Gastrocnemius medialis (tissue), 4 donors: ENCODE data around the gene TOPORS. TPM values are rescaled to one million over a fixed set of nuclear protein-coding genes. Genes with fewer than 3 reads are reported as not detected.

Experiments
- ATAC-seq, 2 donors: fragments of 150-250 bp; one replicate each; pipeline ENCODE4 v1.9.1; 2016
- DNase-seq, 2 donors: peaks; one replicate each; pipeline ENCODE4 v3.0.0-alpha.2; 2019
- H3K27ac ChIP-seq, 4 donors: fragments of 200-600 bp; sonication (generic); 1 replicate in 1 of 4; 2 replicates in 3 of 4; pipeline ENCODE4 v1.5.1; 2016 to 2018; ENCODE audit warnings: mild to moderate bottlenecking in 2 of 4, moderate library complexity in 1 of 4
- H3K27me3 ChIP-seq, 3 donors: fragments of 200-600 bp; sonication (generic) in 2 of 3; 1 replicate in 1 of 3; 2 replicates in 2 of 3; pipeline versions ENCODE4 v1.5.1 to v1.6.0; 2016 to 2019; ENCODE audit warnings: mild to moderate bottlenecking in 1 of 3, moderate library complexity in 1 of 3
- H3K36me3 ChIP-seq, 2 donors: fragments of 200-600 bp; sonication (generic) in 1 of 2; one replicate each; pipeline ENCODE4 v1.5.1; 2017 to 2018
- H3K4me1 ChIP-seq, 2 donors: fragments of 200-600 bp; sonication (generic) in 1 of 2; one replicate each; pipeline ENCODE4 v1.5.1; 2016 to 2017; ENCODE audit warnings: mild to moderate bottlenecking in 2 of 2
- H3K4me3 ChIP-seq, 4 donors: fragments of 200-600 bp; sonication (generic) in 3 of 4; 1 replicate in 1 of 4; 2 replicates in 3 of 4; pipeline ENCODE4 v1.5.1; 2016 to 2019; ENCODE audit warnings: mild to moderate bottlenecking in 2 of 4
- H3K9me3 ChIP-seq, 3 donors: fragments of 200-600 bp; sonication (generic) in 2 of 3; 1 replicate in 1 of 3; 2 replicates in 2 of 3; pipeline ENCODE4 v1.5.1; 2016 to 2019
- POLR2A ChIP-seq, 2 donors: fragments of 450-650 bp; IDR thresholded peaks; one replicate each; pipeline ENCODE4 v1.6.1; 2017; ENCODE audit warnings: antibody characterized with exemption in 2 of 2, mild to moderate bottlenecking in 2 of 2, moderate library complexity in 2 of 2
- in situ Hi-C, 4 donors: fragments of 200-750 bp; cut with MboI; loops; one replicate each; pipeline versions ENCODE4 v1.15.0 to v1.8.0; 2017; ENCODE audit warnings: low sequenced_read_pairs in 4 of 4
- intact Hi-C: fragments of 100-400 bp; cut with DNase I; formaldehyde crosslinking; loops from one replicate; pipeline ENCODE4 v1.15.1; 2023; ENCODE audit warnings: low total_unique reads
- total RNA-seq, 4 donors: library from RNA; depleted of rRNA; stranded (reverse); fragments of >200 nt; gene quantifications; one replicate each; pipeline versions ENCODE4 v1.1.0 to v1.2.3, GENCODE V29; 2016
- TF ChIP-seq, protein P1 (sequence below), 5 experiments: fragments of 450-650 bp in 3 of 5; fragments of 200-600 bp in 2 of 5; sonication (generic) in 2 of 5; IDR thresholded peaks in 4 of 5; conservative IDR thresholded peaks in 1 of 5; 1 replicate in 4 of 5; 2 replicates in 1 of 5; pipeline ENCODE4 v1.5.1; 2016 to 2019; ENCODE audit warnings: antibody characterized with exemption in 5 of 5, mild to moderate bottlenecking in 3 of 5, moderate library complexity in 3 of 5

TOPORS gene
- total RNA-seq, 4 donors from 2014 or later, result 7.7 to 15.2 (median 14.5) TPM

DNA sequence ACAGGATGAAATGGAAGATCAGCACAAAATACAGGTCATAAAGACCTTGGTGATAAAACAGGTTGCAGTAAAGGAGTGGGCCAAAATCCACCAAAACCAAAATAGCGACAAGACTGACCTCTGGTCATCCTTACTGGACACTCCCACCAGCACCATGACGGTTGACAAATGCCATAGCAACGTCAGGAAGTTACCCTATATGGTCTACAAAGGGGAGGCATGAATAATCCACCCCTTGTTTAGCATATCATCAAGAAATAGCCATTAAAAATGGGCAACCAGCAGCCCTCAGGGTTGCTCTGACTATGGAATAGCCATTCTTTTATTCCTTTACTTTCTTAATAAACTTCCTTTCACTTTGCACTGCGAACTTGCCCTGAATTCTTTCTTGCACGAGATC is 26.6 kb upstream of the TOPORS start:
- no peak overlapping the region for H3K27ac ChIP-seq
- in situ Hi-C loops, result loop anchor here (5.0 kb wide), 2 partner anchors 197 to 207 kb away; partner anchors contain the start of gene ACO1 (in 3 of the 4)
- TF ChIP-seq, protein P1, sequence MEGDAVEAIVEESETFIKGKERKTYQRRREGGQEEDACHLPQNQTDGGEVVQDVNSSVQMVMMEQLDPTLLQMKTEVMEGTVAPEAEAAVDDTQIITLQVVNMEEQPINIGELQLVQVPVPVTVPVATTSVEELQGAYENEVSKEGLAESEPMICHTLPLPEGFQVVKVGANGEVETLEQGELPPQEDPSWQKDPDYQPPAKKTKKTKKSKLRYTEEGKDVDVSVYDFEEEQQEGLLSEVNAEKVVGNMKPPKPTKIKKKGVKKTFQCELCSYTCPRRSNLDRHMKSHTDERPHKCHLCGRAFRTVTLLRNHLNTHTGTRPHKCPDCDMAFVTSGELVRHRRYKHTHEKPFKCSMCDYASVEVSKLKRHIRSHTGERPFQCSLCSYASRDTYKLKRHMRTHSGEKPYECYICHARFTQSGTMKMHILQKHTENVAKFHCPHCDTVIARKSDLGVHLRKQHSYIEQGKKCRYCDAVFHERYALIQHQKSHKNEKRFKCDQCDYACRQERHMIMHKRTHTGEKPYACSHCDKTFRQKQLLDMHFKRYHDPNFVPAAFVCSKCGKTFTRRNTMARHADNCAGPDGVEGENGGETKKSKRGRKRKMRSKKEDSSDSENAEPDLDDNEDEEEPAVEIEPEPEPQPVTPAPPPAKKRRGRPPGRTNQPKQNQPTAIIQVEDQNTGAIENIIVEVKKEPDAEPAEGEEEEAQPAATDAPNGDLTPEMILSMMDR (IDR thresholded peaks at IDR 0.05 in 4 of 5, conservative IDR thresholded peaks at IDR 0.05 in 1 of 5), result no peak
- TF ChIP-seq POLR2A (IDR thresholded peaks at IDR 0.05), result no peak
- H3K9me3 ChIP-seq, result no peaks in the 10 kb centered on the region
- no peaks in the 10 kb centered on the region for H3K36me3 ChIP-seq
- intact Hi-C loops, result loop anchor here (1.0 kb wide), 1 partner anchor 200 kb away; no protein-coding TSS in a partner anchor
- peak overlapping the region in 1 of 4 donors; percentile 4 for H3K4me3 ChIP-seq
- no peaks in the 10 kb centered on the region for H3K4me1 ChIP-seq
- no peaks in the 10 kb centered on the region for H3K27me3 ChIP-seq
- no peak for DNase-seq
- no peak for ATAC-seq

DNA sequence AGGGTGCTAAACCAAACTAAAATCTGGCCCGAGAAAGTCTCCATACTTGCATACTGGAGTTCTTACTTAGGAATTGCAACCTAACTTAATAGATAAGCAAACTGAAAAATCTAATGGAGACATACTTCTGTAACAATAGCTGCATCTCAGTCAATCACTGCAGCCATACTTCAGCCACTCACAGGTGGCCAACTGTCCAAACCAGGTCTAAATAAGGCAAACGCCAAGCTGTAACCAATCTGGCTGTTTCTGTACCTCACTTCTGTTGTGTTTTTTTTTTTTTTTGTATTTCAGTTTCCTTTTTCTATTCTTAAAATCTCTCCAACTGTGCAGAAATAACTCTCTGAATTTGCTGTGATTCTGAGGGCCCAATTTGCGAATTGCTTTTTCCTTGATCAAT is 24.9 kb upstream of the TOPORS start:
- no peak overlapping the region for H3K4me3 ChIP-seq
- H3K36me3 ChIP-seq, result no peaks in the 10 kb centered on the region
- H3K4me1 ChIP-seq, result no peaks in the 10 kb centered on the region
- no peaks in the 10 kb centered on the region for H3K27me3 ChIP-seq
- DNase-seq (no peak), ATAC-seq (no peak)
- no peak overlapping the region for H3K27ac ChIP-seq
- in situ Hi-C loops (loop anchor here (5.0 kb wide), 2 partner anchors 195 to 205 kb away; partner anchors contain the start of gene ACO1 (in 3 of the 4)), intact Hi-C loops (no loop called here)
- TF ChIP-seq POLR2A (IDR thresholded peaks at IDR 0.05), result no peak
- TF ChIP-seq, protein P1 (IDR thresholded peaks at IDR 0.05 in 4 of 5, conservative IDR thresholded peaks at IDR 0.05 in 1 of 5), result no peak
- H3K9me3 ChIP-seq, result no peaks in the 10 kb centered on the region

DNA sequence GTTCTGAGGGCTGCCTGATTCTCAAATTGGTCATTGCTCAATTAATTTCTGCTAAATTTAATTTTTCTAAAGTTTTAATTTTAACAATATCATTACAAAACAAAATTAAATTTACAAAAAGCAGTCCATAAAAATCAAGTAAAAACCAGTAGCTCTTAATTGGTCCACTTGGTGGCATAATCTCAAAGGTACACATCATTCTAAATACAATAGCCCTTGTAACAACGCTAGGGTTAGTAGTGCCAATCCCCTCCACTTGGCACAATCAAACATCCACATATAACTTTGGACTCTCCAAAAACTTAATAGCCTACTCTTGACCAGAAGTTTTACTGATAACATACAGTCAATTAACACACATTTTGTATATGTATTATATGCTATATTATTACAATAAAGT is 22.5 kb upstream of the TOPORS start:
- no peak overlapping the region for H3K27ac ChIP-seq
- no peak for DNase-seq
- peaks cover 13 to 16% of the 10 kb centered on the region in 2 donors for H3K4me1 ChIP-seq
- H3K4me3 ChIP-seq, result no peak overlapping the region
- TF ChIP-seq POLR2A (IDR thresholded peaks at IDR 0.05), result no peak
- TF ChIP-seq, protein P1 (IDR thresholded peaks at IDR 0.05 in 4 of 5, conservative IDR thresholded peaks at IDR 0.05 in 1 of 5), result no peak
- no peaks in the 10 kb centered on the region for H3K36me3 ChIP-seq
- no peak for ATAC-seq
- in situ Hi-C loops (loop anchor here (5.0 kb wide), 3 partner anchors 193 to 427 kb away; partner anchors contain the start of genes ACO1 (in 3 of the 4) and APTX (in 1 of the 4)), intact Hi-C loops (no loop called here)
- H3K9me3 ChIP-seq, result no peaks in the 10 kb centered on the region
- no peaks in the 10 kb centered on the region for H3K27me3 ChIP-seq

DNA sequence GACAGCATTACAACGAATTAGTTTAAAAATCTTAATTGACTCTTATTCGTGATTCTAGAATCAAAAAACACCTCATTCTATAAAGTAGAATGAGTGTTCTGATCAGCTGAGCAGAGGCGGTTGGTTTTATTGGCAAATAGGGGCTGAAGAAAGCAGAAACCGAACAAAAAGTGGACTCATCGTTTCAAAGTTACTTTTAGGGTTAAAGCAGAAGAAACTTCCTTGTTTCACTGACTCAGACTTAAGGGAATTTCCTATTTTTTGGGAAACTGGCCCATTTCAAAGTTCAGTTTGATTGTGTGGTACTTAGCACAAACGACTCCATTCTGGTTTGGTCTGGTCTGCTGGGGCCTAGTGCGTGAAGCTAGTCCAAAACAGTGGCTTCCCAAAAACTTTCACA is 21.4 kb upstream of the TOPORS start:
- H3K36me3 ChIP-seq, result no peaks in the 10 kb centered on the region
- peak overlapping the region in 3 of 4 donors; percentile 82 to 96 (median 89) for H3K4me3 ChIP-seq
- DNase-seq (no peak), ATAC-seq (no peak)
- H3K27ac ChIP-seq, result peak overlapping the region; percentile 86 to 95 (median 87)
- no peaks in the 10 kb centered on the region for H3K9me3 ChIP-seq
- peaks cover 13 to 16% of the 10 kb centered on the region in 2 donors for H3K4me1 ChIP-seq
- no peak for TF ChIP-seq POLR2A (IDR thresholded peaks at IDR 0.05)
- TF ChIP-seq, protein P1 (IDR thresholded peaks at IDR 0.05 in 4 of 5, conservative IDR thresholded peaks at IDR 0.05 in 1 of 5), result no peak
- in situ Hi-C loops (loop anchor here in 1 of 4 donors (5.0 kb wide), 1 partner anchor 428 kb away; the partner anchor contains the start of gene APTX), intact Hi-C loops (loop anchor here (1.0 to 2.0 kb wide), 5 partner anchors 22 to 427 kb away; partner anchors contain the start of genes APTX, RIGI, SMIM27 and TOPORS)
- no peaks in the 10 kb centered on the region for H3K27me3 ChIP-seq
